HepG2 (cell line): ENCODE data around the gene KLHL8. TPM values are rescaled to one million over a fixed set of nuclear protein-coding genes. Genes with fewer than 3 reads are reported as not detected.

ENCODE experiments used
- CENPT ChIP-seq: sonication (generic); formaldehyde crosslinking; IDR thresholded peaks from 2 replicates; pipeline ENCODE4 v1.8.0; 2022; ENCODE audit warnings: low read depth, mild to moderate bottlenecking, moderate library complexity, missing genetic modification reagents
- GFI1 ChIP-seq: sonication (generic); formaldehyde crosslinking; IDR thresholded peaks from 2 replicates; pipeline ENCODE4 v1.5.0; 2020; ENCODE audit warnings: missing genetic modification reagents, mild to moderate bottlenecking, borderline replicate concordance
- KLF6 ChIP-seq: IDR thresholded peaks from 2 replicates; pipeline ENCODE4 v1.8.0; 2016; ENCODE audit warnings: missing biosample characterization, missing genetic modification reagents
- NFYB ChIP-seq: sonication (generic); formaldehyde crosslinking; IDR thresholded peaks from 2 replicates; pipeline ENCODE4 v1.4.0; 2020; ENCODE audit warnings: missing genetic modification reagents
- RFX5 ChIP-seq: IDR thresholded peaks from 2 replicates; pipeline ENCODE4 v1.6.1; 2011; ENCODE audit warnings: low read depth, low read length, improper control_type of control experiment
- polyA plus RNA-seq, 8 experiments: library from polyadenylated mRNA; depleted of rRNA in 3 of 8; stranded (reverse) in 7 of 8; unstranded in 1 of 8; fragments of >200 nt; fragmentation: Illumina TruSeq in 4 of 8; extraction: Trizol in 4 of 8; gene quantifications; 2 replicates each; pipeline versions ENCODE4 v1.2.1 to v1.2.3, GENCODE V29; 2011 to 2016; ENCODE audit warnings: low read depth in 4 of 8, missing spikeins in 1 of 8, mixed read lengths in 1 of 8; ENCODE audit not compliant: insufficient read depth in 1 of 8
- total RNA-seq, 5 experiments: library from RNA; depleted of rRNA; stranded (reverse); fragments of >200 nt; fragmentation: Illumina TruSeq; extraction: Trizol; gene quantifications; 2 replicates each; pipeline ENCODE4 v1.2.3, GENCODE V29; 2016; ENCODE audit warnings: low read depth in 1 of 5
- TF ChIP-seq, protein P1 (sequence below), 2 experiments: sonication (generic) in 1 of 2; formaldehyde crosslinking in 1 of 2; IDR thresholded peaks; 2 replicates each; pipeline versions ENCODE4 v1.4.0 to v1.6.1; 2016 to 2020; ENCODE audit warnings: borderline replicate concordance in 1 of 2, low read depth in 1 of 2, mild to moderate bottlenecking in 1 of 2, missing genetic modification reagents in 1 of 2
- TF ChIP-seq, protein P2 (sequence below): sonication (generic); formaldehyde crosslinking; IDR thresholded peaks from 2 replicates; pipeline ENCODE4 v1.4.0; 2020; ENCODE audit warnings: mild to moderate bottlenecking, missing genetic modification reagents
- TF ChIP-seq, protein P3 (sequence below): IDR thresholded peaks from 2 replicates; pipeline ENCODE4 v1.6.1; 2018; ENCODE audit warnings: missing genetic modification reagents, mild to moderate bottlenecking, missing compliant biosample characterization
- TF ChIP-seq, protein P4 (sequence below): sonication (generic); formaldehyde crosslinking; IDR thresholded peaks from 2 replicates; pipeline ENCODE4 v1.4.0; 2020; ENCODE audit warnings: missing genetic modification reagents

KLHL8 gene
- total and polyA plus RNA-seq, 2 of the 13 experiments (the other 11 are each of a cell fraction or from before 2014, with no cell fraction given) = 2.8 to 11.7 TPM

DNA sequence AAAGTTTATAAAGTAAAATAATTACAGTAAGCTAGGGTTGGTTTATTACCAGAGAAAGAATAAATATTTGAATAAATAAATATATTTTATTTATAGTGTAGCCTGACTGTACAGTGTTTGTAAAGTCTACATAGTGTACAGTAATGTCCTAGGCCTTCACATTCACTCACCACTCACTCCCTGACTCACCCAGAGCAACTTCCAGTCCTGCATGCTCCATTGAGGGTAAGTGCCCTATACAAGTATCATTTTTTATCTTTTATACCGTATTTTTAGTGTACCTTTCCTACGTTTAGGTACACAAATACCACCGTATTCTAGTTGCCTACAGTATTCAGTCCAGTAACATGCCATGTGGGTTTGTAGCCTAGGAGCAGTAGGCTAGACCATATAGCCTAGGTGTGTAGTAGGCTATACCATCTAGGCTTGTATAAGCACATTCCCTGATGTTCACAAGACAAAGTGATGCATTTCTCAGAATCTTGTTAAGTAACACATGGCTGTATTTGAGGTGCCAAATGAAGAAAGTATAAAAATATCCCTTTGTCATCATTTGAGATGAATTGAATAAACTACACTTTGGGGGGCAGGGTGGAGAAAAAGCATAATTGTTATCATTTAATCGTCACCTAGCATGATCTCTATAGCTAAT is 14.7 kb upstream of the KLHL8 start (continued):
- TF ChIP-seq, protein P1, sequence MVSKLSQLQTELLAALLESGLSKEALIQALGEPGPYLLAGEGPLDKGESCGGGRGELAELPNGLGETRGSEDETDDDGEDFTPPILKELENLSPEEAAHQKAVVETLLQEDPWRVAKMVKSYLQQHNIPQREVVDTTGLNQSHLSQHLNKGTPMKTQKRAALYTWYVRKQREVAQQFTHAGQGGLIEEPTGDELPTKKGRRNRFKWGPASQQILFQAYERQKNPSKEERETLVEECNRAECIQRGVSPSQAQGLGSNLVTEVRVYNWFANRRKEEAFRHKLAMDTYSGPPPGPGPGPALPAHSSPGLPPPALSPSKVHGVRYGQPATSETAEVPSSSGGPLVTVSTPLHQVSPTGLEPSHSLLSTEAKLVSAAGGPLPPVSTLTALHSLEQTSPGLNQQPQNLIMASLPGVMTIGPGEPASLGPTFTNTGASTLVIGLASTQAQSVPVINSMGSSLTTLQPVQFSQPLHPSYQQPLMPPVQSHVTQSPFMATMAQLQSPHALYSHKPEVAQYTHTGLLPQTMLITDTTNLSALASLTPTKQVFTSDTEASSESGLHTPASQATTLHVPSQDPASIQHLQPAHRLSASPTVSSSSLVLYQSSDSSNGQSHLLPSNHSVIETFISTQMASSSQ (IDR thresholded peaks at IDR 0.05; ENCODE audit: low read depth) = no peak
- TF ChIP-seq, protein P1 (CRISPR knock-in tag; IDR thresholded peaks at IDR 0.05; ENCODE audit: borderline replicate concordance) = no peak
- TF ChIP-seq, protein P2, sequence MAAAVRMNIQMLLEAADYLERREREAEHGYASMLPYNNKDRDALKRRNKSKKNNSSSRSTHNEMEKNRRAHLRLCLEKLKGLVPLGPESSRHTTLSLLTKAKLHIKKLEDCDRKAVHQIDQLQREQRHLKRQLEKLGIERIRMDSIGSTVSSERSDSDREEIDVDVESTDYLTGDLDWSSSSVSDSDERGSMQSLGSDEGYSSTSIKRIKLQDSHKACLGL (CRISPR knock-in tag) = no peak
- TF ChIP-seq GFI1 = no peak
- no peak for TF ChIP-seq RFX5
- TF ChIP-seq, protein P3, sequence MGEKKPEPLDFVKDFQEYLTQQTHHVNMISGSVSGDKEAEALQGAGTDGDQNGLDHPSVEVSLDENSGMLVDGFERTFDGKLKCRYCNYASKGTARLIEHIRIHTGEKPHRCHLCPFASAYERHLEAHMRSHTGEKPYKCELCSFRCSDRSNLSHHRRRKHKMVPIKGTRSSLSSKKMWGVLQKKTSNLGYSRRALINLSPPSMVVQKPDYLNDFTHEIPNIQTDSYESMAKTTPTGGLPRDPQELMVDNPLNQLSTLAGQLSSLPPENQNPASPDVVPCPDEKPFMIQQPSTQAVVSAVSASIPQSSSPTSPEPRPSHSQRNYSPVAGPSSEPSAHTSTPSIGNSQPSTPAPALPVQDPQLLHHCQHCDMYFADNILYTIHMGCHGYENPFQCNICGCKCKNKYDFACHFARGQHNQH = no peak
- TF ChIP-seq, protein P4, sequence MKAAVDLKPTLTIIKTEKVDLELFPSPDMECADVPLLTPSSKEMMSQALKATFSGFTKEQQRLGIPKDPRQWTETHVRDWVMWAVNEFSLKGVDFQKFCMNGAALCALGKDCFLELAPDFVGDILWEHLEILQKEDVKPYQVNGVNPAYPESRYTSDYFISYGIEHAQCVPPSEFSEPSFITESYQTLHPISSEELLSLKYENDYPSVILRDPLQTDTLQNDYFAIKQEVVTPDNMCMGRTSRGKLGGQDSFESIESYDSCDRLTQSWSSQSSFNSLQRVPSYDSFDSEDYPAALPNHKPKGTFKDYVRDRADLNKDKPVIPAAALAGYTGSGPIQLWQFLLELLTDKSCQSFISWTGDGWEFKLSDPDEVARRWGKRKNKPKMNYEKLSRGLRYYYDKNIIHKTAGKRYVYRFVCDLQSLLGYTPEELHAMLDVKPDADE (CRISPR knock-in tag) = no peak
- no peak for TF ChIP-seq KLF6 (CRISPR knock-in tag)
- TF ChIP-seq CENPT (CRISPR knock-in tag) = no peak
- no peak for TF ChIP-seq NFYB (CRISPR knock-in tag)
